CD4-positive, alpha-beta T cell (primary cell): Measurements from ENCODE around the gene TMEM170B. TPM values are rescaled to one million over a fixed set of nuclear protein-coding genes. Genes with fewer than 3 reads are reported as not detected.

Experiments
- ATAC-seq: fragments of 200-7000 bp; cut with Tn5 transposase; one replicate; pipeline ENCODE4 v1.10.0; 2022; ENCODE audit warnings: mild to moderate bottlenecking; ENCODE audit not compliant: poor library complexity
- CTCF ChIA-PET: fragments of 350-600 bp; sonication (Branson Sonifier 250); formaldehyde crosslinking; loops from one replicate; lab custom pipeline; 2021; ENCODE audit warnings: antibody characterized with exemption, inconsistent platforms; lab: Charles Lee
- POLR2A ChIA-PET: fragments of 350-600 bp; sonication (Branson Sonifier 250); formaldehyde crosslinking; loops from one replicate; lab custom pipeline; 2021; ENCODE audit warnings: antibody characterized with exemption, inconsistent platforms; lab: Charles Lee
- DNase-seq, 14 experiments: peaks; one replicate each; pipeline ENCODE4 v3.0.0-alpha.2; 2013 to 2020; ENCODE audit warnings: mixed read lengths in 2 of 14
- H3K27ac ChIP-seq, 2 donors: one replicate each; pipeline versions ENCODE4 v1.5.1 to v1.7.0; 2013; ENCODE audit warnings: low read length in 2 of 2, low read depth in 1 of 2, mild to moderate bottlenecking in 1 of 2
- H3K27me3 ChIP-seq, 2 experiments: 1 replicate in 1 of 2; 2 replicates in 1 of 2; pipeline versions ENCODE4 v1.6.1 to v1.7.0; 2013; ENCODE audit warnings: low read length in 2 of 2, control low read depth in 1 of 2, mild to moderate bottlenecking in 1 of 2, moderate library complexity in 1 of 2; ENCODE audit not compliant: insufficient read depth in 2 of 2, control insufficient read depth in 1 of 2
- H3K36me3 ChIP-seq: one replicate; pipeline ENCODE4 v1.6.1; 2013; ENCODE audit warnings: low read length, control low read depth; ENCODE audit not compliant: insufficient read depth
- H3K4me1 ChIP-seq: one replicate; pipeline ENCODE4 v1.6.1; 2013; ENCODE audit warnings: low read length, control low read depth; ENCODE audit not compliant: insufficient read depth
- H3K4me3 ChIP-seq: one replicate; pipeline ENCODE4 v1.5.1; 2013; ENCODE audit warnings: mild to moderate bottlenecking, low read length, moderate library complexity
- H3K9me3 ChIP-seq, 2 experiments: 1 replicate in 1 of 2; 2 replicates in 1 of 2; pipeline versions ENCODE4 v1.6.1 to v1.7.0; 2013; ENCODE audit warnings: low read length in 2 of 2, mild to moderate bottlenecking in 2 of 2, control low read depth in 1 of 2, moderate library complexity in 1 of 2; ENCODE audit not compliant: control insufficient read depth in 1 of 2, insufficient read depth in 1 of 2
- H3K27ac Mint-ChIP-seq: one replicate; pipeline ENCODE4 v1.8.0; 2020; ENCODE audit warnings: mixed read lengths
- H3K27me3 Mint-ChIP-seq: one replicate; pipeline ENCODE4 v1.8.0; 2021; ENCODE audit warnings: mixed read lengths
- H3K36me3 Mint-ChIP-seq: one replicate; pipeline ENCODE4 v1.8.0; 2021; ENCODE audit warnings: low read depth, mixed read lengths
- H3K4me1 Mint-ChIP-seq: one replicate; pipeline ENCODE4 v1.8.0; 2021; ENCODE audit warnings: low read depth, mixed read lengths
- H3K4me3 Mint-ChIP-seq: one replicate; pipeline ENCODE4 v1.8.0; 2020; ENCODE audit warnings: mild to moderate bottlenecking, mixed read lengths
- H3K9me3 Mint-ChIP-seq: one replicate; pipeline ENCODE4 v1.8.0; 2020; ENCODE audit warnings: mixed read lengths
- intact Hi-C, 2 experiments: fragments of 100-400 bp; cut with DNase I in 1 of 2; cut with micrococcal nuclease in 1 of 2; formaldehyde crosslinking; loops; one replicate each; pipeline versions ENCODE4 v1.15.1 to v1.9.0; 2023 to 2025; cut with DNase I, micrococcal nuclease
- total RNA-seq, 174 experiments: library from RNA in 2 of 174; stranded (reverse) in 2 of 174; gene quantifications; one replicate each; pipeline ENCODE4 v1.2.3 and lab custom pipeline; 2021 to 2026
- TF ChIP-seq, protein P1 (sequence below): fragments of 200-600 bp; IDR thresholded peaks from one replicate; pipeline ENCODE4 v1.8.0; 2022; ENCODE audit warnings: antibody characterized with exemption, mild to moderate bottlenecking

The TMEM170B gene
- total RNA-seq, 2 experiments from 2014 or later = 1.9 to 2.1 TPM

DNA sequence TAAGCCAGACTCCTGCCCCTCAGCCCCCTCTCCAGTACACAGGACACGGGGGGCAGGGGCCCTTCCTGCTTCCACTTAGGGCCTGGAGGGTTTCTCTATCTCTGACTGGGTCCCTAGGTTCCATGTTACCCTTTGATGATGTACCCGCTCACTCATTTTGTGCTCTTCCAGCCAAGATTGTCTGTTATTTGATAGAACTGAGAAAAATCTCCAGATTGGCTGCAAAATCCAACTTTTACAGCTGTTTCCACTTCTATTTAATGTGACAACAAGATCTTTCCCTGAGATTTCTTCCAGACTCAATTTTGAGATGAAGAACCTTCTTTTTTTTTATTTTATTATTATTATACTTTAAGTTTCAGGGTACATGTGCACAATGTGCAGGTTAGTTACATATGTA is 85.7 kb downstream of the TMEM170B start:
- no peak for ATAC-seq
- ChIA-PET POLR2A (no interaction called here), CTCF (no interaction called here)
- TF ChIP-seq, protein P1, sequence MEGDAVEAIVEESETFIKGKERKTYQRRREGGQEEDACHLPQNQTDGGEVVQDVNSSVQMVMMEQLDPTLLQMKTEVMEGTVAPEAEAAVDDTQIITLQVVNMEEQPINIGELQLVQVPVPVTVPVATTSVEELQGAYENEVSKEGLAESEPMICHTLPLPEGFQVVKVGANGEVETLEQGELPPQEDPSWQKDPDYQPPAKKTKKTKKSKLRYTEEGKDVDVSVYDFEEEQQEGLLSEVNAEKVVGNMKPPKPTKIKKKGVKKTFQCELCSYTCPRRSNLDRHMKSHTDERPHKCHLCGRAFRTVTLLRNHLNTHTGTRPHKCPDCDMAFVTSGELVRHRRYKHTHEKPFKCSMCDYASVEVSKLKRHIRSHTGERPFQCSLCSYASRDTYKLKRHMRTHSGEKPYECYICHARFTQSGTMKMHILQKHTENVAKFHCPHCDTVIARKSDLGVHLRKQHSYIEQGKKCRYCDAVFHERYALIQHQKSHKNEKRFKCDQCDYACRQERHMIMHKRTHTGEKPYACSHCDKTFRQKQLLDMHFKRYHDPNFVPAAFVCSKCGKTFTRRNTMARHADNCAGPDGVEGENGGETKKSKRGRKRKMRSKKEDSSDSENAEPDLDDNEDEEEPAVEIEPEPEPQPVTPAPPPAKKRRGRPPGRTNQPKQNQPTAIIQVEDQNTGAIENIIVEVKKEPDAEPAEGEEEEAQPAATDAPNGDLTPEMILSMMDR = no peak
- Histone ChIP-seq H3K27ac (no peak overlapping the region), H3K4me1 (no peaks in the 10 kb centered on the region), H3K36me3 (no peaks in the 10 kb centered on the region), H3K9me3 (no peaks in the 10 kb centered on the region), H3K27me3 (no peaks in the 10 kb centered on the region), H3K4me3 (no peak overlapping the region)
- Mint-ChIP-seq H3K27me3 (no peaks in the 10 kb centered on the region), H3K36me3 (no peaks in the 10 kb centered on the region), H3K27ac (no peak overlapping the region), H3K4me3 (no peak overlapping the region), H3K9me3 (no peaks in the 10 kb centered on the region), H3K4me1 (no peaks in the 10 kb centered on the region)
- intact Hi-C loops = no loop called here
- DNase-seq = no peak

DNA sequence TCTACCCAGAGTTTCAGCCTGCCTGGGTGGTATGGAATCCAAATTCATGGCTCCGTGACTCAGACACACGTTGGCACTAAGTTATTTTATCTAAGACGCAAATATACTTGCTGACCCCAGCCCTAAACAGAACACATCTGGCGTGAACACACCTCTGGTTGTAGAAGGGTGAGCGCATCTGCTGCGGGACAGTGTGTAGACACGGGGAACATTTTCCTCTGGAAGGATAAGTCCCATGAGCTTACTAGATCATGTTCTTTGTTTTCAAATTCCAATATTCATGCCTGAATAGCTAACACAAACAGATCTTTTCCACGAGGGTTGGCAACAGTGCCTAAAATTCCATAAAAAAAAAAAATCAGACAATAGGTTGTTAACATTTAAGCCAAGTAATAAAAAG is 87.8 kb downstream of the TMEM170B start:
- TF ChIP-seq, protein P1 = no peak
- H3K27ac Mint-ChIP-seq = no peak overlapping the region
- ChIA-PET POLR2A (no interaction called here), CTCF (no interaction called here)
- no peaks in the 10 kb centered on the region for H3K9me3 Mint-ChIP-seq
- Histone ChIP-seq H3K27ac (no peak overlapping the region), H3K4me1 (no peaks in the 10 kb centered on the region), H3K36me3 (no peaks in the 10 kb centered on the region), H3K9me3 (no peaks in the 10 kb centered on the region), H3K4me3 (no peak overlapping the region), H3K27me3 (no peaks in the 10 kb centered on the region)
- no peak for DNase-seq
- H3K4me3 Mint-ChIP-seq = no peak overlapping the region
- H3K27me3 Mint-ChIP-seq = peaks cover 8% of the 10 kb centered on the region
- intact Hi-C loops = no loop called here
- no peaks in the 10 kb centered on the region for H3K36me3 Mint-ChIP-seq
- no peak for ATAC-seq
- H3K4me1 Mint-ChIP-seq = no peaks in the 10 kb centered on the region

DNA sequence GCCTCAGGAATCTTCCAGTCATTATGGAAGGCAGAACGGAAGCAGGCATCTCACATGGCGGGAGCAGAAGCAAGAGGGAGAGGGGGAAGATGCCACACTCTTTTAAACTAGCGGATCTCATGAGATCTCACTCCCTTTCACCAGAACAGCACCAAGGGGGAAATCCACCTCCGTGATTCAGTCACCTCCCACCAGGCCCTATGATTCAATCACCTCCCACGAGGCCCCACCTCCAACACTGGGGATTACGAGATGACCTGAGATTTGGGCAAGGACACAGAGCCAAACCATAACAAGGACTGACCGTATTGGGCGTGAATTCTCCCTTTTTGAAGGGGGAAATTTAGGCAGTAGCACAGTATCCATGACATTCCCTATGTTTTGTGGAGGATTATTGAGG is 88.8 kb downstream of the TMEM170B start:
- Mint-ChIP-seq H3K9me3 (no peaks in the 10 kb centered on the region), H3K27ac (no peak overlapping the region), H3K27me3 (peaks cover 9% of the 10 kb centered on the region), H3K36me3 (no peaks in the 10 kb centered on the region), H3K4me1 (no peaks in the 10 kb centered on the region), H3K4me3 (no peak overlapping the region)
- H3K9me3 ChIP-seq = no peaks in the 10 kb centered on the region
- DNase-seq (no peak), ATAC-seq (no peak)
- H3K27me3 ChIP-seq = no peaks in the 10 kb centered on the region
- H3K4me3 ChIP-seq = no peak overlapping the region
- H3K4me1 ChIP-seq = no peaks in the 10 kb centered on the region
- intact Hi-C loops = no loop called here
- H3K36me3 ChIP-seq = no peaks in the 10 kb centered on the region
- no peak overlapping the region for H3K27ac ChIP-seq
- TF ChIP-seq, protein P1 = no peak
- ChIA-PET POLR2A (no interaction called here), CTCF (no interaction called here)
